ENCODE measurements around the gene SDC1.
"Not testable (repeated sequence)": the region's sequence is repeated elsewhere in the genome, so short reads cannot be mapped to it uniquely, and the experiment has no call there.

The SDC1 gene

DNA sequence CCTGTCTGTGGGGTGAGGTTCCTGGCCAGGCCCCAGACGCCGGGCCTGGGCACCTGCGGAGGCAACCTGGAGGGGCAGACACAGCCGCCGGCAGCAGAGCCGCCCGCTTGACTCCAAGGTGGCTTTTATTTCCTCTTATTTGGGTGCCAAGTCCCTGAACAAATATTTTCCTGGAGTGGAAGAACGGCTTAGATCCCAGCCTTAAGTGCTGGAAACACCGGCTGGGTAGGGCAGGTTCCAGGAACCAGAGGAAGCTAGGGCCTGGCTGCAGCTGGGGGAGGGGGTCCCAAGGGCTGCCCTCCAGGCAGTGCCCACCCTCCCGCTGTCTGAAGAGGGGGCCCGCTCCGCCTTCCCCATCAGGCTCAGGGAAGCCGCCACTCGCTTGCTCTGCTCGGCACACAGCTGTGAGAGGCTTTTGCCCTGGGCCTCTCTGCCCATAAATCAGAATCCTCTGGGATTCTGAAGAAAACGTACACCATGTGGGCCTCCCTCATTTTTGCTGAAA lies 28.2 kb downstream of the SDC1 start:
- no peak for DNase-seq (ENCODE audit: low spot score)

DNA sequence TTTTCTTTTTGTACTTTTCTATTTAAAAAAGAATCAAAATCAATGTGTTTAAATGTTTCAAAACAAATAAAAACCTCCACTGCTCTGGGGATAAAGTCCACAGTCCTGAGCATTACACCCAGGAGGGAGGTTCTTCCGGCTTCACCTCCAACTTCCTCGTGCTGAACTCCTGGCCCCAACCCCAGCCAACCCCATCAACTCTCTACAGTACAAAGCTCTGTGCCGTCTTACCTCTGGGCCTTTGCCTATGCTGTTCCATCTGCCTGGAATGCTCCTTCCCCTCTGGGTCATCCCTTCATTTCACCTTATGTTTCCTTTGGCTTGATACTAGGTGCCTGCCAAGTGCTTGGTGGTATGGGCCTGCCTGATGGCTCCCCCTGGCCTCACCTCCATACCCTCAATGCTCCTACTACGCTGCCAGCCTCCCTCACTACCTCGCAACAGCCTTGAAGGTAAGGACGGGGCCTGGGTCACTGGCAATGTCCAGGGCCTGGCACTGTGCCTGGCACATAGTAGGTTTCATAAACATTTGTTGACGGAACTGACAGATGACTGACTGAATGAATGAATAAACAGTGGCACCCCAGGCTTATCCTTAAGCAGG lies 28.8 kb downstream of the SDC1 start:
- DNase-seq (ENCODE audit: low spot score): peak; percentile 52

DNA sequence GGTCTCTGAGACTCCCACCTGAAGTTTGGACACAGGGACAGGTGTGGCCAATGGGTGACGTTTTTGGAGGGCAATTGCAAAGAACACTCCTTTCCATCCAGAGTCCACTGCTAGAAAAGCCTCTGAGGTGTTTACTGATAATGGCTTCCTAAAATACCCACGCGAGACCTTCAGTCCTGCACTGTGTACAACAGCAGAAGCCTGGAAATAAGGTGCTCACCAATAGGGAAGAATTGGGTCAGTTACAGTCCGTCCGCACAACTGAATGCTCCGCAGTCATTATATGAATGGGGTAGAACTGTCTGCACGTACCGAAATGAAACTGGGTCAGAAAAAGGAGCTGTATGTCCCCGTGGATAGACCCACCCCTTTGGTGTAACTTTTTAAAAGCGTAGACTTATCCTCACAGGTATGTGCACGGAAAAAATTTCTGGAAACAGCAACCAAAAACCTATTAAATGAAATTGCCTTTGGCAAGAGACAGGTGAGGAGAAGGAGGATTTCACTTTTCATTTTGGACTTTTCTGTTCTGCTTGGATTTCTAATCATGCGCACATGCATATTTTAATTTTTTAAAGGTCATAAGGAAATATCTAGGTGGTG lies 29.4 kb downstream of the SDC1 start:
- no peak for DNase-seq (ENCODE audit: low spot score)

DNA sequence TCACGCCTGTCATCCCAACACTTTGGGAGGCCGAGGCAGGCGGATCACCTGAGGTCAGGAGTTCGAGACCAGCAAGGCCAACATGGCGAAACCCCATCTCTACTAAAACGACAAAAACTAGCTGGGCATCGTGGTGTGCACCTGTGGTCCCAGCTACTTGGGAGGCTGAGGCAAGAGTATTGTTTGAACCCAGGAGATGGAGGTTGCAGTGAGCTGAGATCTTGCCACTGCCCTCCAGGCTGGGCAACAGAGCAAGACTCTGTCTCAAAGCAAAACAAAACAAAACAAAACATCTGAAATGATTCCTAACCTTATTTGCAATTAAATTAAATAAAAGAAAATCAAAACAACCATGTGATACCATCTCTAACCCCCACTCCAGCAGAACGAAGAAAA lies 29.9 kb downstream of the SDC1 start:
- not testable (repeated sequence) for DNase-seq (ENCODE audit: low spot score)

DNA sequence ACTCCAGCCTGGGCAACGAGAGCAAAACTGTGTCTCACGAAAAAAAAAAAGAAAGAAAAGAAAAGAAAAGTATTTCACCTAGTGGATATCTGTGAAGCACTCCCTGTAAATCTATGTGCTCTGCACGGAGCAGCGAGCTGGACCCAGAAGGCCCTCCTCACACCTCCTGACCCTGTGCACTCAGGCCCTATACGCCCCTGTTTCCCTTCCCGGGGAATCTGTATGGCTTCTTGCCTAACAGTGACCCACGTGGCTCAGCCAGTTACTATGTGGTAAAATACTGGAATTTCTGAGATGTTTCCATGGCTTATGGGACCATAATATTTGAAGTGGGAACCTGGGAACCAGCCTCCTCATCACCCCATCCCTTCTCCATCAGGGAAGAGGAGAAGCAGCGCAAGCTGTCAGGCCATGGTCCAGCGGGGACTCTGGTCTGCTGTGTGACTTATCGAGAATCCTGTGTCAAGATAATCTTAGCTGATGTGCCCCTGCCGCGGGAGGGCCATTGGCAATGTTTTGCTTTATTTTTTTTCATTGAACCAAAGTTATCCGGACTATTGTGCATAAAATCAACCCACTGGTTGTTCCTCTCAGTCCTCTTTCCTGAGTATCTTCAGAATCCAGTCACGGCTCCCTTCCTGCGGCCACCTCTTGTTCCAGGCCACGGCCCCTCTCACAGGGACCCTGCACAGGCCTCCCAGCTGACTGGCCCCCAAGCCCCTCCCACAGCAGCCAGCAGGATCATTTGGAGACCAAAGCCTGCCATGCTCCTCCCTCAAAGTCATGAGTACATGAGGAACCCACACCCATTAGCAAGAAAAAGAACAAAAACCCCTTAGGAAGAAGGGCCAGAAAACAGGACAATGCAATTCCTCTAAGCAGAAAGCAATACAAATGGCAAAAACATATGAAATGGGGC lies 30.6 kb downstream of the SDC1 start:
- no peak for DNase-seq (ENCODE audit: low spot score)

DNA sequence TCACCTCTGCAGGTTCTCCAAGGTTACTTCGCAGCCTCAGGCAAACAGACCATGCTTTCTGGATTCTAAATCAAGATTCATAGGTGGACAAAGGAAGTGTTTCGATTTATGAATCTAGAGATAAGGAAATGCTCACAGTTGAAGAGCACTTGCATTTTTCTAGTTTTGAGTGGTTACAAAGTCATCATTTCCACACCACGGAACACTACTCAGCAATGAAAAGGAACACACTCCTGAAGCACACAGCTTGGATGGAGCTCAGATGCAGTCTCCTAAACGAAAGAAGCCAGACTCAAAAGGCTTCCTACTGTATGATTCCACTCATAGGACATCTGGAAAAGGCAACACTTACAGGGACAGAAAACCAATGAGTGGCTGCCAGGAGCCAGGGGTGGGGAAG lies 31.7 kb downstream of the SDC1 start:
- DNase-seq (ENCODE audit: low spot score): no peak

DNA sequence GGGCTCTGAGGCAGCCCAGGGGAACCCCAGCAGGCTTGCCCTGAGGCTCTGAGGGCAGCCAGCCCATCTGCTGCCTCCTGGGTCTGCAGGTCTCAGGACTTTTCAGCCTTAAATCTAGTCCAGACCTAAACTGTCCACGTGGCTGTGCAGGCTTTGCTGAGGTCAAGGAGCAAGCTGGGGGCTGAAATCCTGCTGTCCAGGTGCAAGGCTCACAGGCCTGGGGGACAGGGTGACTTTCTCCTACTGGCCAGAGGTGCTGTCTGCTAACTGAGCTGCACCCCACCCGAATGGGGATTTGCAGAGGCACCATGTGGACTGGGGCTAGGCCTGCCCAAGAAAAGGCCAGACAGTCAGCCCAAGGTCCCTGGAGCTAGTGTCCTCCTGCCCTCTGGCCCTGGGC lies 32.1 kb downstream of the SDC1 start:
- DNase-seq (ENCODE audit: low spot score): no peak

DNA sequence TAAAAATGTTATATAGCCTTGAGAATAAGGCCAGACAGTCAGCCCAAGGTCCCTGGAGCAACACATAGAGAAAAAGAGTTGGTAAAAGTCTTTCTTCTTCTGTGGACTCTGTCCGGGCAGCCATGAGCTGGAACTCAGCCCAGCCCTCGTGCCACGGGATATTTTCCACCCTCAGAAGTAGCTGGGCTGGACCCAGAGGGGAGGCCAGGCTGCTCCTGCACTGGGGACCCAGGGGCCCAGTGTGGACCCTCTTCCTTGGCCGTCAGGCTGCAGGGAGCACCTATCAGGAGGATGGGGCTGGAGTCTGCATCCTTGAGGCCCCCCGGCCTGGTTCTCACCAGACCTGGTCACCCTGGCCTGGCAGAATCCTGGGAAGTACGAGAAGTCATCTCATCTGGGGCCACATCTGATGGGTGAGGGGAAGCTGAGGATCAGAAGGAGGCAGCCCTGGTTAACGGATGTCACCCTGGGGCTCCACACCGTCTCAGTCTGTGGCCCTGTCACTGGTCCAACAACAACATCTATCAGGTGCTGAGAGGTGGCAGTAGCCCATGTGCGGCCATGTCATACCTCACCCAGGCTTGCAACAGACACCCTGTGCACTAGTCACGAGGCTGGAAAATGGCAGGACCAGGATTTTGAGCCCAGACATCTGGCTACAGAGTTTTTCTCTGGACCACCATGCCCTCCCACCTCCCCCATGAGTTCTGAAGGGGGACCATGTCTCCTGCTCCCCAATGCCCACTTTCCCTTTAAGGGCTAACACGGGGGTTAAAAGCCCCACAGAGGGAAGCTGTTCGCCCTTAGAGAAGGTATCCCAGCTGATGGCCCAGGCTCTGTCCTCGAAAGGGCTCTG lies 33.0 kb downstream of the SDC1 start:
- no peak for DNase-seq (ENCODE audit: low spot score)

DNA sequence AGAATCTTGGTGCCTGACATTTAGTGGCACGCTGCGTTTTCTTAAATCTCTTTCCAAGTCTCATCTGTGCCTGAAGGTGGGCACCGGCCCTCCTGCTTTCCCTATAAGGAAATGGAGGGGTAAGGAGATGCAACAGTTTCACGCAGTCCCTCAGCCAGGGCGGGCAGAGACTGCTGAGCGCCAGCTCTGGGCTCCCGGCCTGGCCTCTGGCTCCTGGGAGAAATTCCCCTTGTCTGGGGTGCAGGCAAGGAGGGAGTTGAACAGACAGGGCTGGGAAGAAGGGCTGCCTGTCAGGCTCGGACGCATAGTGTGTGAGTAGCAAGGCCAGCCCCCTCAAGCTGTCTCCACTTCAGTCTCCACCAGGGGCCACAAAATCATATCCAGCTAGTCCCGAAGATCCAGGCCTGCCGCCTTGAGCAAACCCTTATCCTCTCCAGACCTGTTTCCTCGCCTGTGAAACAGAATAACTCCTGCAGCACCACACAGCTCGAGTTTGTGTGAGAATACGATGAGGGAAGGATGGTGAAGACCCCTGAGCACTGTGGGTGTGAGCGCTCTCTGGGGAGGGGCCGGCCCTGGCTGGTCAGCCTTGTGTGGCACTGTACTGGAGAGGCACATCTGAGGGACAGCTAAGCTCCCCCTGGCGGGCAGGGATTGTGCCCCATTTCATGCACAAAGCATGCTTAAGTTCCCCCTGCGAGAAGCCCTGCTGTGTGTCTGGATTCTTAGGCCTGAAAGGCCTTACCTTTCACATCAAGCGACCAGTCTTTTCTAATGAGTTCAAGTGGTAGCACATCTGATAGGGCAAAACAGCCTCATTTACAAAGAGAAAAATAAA lies 33.8 kb downstream of the SDC1 start:
- peak; percentile 25 for DNase-seq (ENCODE audit: low spot score)

DNA sequence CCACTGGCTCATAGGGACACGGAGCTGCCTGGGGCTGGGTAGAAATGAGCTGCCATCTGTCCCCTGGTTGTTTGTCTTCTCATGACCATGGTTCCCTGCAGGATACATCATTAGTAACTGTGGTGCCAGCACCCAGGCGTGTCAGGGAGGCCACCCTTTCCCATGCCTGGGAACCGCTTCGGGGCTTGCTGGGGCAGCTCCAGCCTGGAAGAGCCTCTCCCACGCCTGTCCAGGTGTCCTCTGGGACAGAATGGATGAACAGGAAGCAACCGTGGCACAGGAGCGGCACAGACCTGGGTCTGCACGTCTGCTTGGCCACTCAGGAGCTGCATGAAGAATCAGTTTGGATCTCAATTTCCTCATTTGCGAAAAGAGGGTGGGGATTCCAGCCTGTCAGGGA lies 34.8 kb downstream of the SDC1 start:
- DNase-seq (ENCODE audit: low spot score): no peak

DNA sequence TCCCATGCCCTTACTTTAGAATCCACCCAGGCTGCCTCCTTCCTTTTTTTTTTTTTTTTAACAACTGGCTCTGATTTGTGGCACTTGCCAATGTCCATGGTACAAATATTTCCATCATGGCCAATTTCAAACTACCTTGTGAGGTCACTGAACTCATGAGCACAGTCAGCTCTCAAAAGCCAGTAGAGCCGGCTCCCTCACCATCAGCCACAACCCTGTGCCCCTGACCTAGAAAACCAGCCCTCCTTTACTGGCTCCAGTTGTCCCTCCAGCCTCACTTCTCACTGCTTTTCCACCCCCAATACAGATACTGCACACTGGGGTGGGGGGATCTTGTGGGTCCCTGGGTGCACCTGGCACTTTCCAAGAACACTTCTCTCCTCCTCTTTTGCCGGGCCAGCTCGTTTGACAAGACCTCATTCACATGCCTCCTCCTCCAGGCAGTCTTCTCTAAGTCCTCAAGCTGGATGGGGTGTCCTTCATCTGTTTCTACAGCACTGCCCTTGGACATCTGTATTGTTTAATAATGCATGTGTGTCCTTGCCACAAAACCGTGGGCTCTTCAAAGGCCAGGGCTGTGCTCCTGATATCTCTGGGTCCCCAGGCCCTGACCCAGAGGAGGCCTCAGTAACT lies 35.5 kb downstream of the SDC1 start:
- no peak for DNase-seq (ENCODE audit: low spot score)

DNA sequence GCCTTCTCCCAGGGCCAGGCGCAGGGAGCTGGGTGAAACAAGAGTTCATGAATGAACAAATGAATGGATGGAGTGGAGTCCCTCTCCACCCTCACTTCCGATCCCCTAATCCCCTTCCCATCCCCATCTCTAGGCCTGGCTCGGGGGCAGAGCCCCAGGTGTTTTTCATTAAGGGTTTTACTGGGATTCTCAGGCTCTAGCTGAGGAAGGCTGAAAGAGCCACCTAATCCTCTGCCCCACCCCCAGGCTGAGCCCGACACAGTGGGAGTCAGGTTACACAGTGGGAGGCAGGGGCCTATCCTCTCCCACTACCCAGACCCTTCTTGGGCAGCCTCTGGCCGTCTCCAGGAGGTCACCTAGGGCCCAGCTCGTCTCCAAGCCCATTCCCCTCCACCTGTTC lies 36.1 kb downstream of the SDC1 start:
- DNase-seq (ENCODE audit: low spot score): no peak

DNA sequence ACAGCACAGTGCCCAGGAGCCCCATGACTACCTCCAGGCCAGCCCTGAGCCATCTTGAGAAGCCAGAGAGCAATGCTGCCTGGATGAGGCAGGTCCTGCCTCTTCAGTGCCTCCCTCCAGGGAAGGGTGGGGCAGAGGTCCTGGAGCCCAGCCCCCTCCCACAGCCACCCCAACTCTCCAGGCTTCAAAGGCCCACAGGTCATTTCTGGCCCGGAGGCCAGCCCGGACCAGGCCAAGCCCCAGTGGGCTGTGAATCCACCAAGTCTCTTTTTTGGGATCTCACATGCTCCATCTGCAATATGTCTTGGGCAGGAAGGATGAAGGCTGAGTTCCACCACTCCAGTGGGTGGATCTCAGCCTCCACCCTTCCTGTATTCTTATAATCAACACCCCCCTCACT lies 36.7 kb downstream of the SDC1 start:
- DNase-seq (ENCODE audit: low spot score): no peak

DNA sequence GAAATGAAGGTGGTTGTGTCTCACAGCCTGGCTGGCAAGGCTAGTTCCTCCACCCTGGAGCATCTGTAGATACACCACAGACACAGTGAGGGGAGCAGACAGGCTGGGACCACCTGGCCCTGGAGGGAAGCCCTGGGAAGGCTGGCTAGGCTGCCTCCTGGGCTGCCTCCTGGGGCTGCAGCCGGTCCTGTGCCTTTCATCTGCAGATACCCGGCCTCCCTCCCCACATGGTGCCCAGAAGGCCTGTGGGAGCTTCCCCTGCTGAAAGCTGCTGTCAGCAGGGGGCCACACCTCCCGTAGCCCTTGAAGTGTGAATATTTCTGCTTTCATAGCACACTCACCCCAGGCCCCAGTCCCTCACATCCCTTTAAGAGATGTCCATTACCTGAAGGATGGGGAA lies 37.6 kb downstream of the SDC1 start:
- DNase-seq (ENCODE audit: low spot score): no peak

DNA sequence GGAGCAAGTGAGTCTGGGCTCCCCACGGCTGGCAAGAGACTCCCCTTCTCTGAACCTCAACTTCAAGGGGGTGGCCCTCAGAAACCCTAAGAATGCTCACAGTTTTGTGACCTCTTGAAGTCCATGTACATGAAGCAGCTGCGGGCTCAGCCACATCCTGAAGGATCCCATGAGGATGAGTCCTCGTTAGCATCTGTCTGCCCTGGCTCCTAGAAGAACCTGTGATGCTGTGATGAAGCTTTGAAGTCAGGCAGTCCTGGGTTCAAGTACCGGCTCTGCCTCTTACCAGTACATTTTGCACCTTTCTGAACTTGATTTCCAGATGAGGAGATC lies 38.1 kb downstream of the SDC1 start:
- no peak for DNase-seq (ENCODE audit: low spot score)

DNA sequence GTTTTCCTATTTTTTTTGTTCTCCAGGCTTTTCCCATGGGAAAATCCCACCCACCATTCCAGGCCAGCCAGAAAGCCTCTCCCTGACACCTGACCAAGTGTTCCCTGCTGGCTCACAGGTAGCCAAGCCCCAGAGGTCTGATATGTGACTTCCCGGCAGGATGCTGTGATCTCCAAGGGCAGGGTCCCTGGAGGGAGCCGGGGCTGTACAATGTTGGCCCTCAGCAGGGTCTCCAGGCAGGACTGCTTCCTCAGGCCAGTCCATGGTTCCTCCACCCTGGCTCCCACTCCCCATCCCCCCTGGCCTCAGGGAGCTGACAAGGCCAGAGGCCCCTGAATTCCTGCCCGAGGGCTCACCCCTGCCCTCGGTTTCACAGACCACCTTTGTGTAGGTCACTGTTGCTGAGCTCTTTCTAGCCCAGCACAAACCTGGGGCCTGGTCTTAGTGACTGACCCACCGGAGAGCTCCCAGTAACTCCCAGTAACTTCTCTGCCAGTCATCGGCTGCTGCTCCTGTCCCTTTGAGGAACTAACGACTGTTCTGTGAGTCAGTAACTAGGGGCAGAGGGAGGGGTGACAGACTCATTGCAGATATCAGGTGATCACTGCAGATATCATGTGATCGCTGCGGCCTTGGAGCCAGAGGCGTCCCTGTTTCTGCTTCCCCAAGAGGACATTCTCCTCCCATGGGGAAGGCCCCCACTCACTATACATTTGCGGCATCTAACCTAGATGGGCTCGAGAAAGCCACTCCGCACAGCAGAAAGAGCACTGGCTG lies 38.7 kb downstream of the SDC1 start:
- no peak for DNase-seq (ENCODE audit: low spot score)

DNA sequence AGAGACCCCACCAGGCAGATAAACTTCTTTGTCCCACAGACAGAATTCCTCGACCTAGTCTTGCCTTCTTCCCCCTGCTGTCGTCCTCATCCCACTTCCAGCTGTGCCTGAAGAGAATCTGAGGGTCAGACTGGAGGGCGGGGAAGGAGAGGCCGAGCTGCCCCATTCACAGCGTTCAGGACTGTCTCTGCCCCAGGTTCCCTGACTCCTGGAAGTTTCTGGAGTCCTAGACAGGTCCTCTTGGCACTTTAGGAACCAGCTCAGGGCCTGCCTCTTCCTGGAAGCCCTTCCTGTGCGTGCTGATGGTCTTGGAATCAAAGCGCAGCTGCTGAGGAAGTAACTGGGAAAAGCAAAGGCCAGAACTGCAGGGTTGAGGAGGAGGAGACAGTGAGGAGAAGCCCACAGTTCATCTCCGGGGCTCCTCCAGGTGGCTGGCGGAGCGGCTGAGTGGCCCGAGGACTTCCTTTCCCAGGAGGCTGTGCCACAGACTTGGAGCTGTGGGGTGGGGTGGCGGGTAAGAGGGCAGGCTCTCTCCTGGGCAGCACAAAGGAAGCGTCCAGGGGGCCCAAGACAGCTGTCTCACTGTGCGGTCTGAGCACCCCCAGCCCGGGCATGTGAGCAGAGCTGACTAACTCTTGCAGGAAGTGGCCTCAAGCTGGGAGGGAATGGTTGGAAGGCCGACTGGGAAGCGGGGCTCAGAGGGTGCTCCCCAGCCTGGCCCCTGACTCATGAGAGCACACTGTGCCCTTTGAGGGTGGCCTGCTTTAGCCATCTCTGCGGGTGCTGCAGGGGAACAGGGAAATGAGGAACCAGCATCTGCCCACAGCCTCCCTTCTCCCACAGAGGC lies 39.5 kb downstream of the SDC1 start:
- DNase-seq (ENCODE audit: low spot score): no peak

DNA sequence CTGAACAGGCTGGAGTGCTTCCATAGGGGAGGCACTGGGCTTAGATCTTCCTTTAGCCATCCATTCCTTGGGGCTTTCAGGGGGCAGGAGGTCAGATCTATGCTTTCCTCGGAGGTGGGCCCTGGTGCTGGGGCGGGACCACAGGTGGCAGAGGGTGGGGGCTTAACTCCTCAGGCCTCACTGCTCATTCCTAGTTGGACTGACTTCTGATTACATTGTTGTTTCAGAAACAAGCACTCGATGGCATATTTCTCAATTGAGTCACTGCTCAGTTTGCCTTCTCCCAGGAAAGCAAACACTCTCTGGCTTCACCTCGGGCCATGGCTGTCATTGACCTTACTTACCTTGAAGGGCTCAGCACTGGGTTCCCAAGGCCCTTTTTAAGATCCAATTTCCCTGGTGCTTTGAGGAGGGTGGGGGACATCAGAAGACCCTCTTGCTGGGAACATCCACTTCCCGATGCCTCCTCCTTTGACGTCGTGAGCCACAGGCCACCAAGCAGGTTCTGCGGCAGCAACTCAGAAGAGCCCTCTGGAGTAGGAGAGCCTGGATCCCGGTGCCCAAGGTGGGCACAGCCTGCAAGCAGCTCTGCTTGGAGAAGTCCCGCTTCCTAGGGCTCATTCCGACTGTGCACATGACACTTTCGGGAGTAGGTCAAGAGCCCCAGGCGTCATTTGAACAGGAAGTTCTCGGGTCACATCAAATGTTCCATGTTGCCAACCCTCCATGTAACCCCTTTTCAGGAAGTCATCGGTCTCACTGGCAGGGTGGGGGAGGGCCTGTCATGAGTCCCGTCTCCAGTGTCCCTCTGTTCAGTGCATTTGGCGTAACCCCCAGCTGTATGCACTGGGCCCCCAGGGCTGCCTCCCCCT lies 40.6 kb downstream of the SDC1 start:
- peak; percentile 14 for DNase-seq (ENCODE audit: low spot score)

Measured in LoVo (cell line).